ENCODE measurements around the gene GRIN2A.
"Not testable (repeated sequence)": the region's sequence is repeated elsewhere in the genome, so short reads cannot be mapped to it uniquely, and the experiment has no call there.

The GRIN2A gene

DNA sequence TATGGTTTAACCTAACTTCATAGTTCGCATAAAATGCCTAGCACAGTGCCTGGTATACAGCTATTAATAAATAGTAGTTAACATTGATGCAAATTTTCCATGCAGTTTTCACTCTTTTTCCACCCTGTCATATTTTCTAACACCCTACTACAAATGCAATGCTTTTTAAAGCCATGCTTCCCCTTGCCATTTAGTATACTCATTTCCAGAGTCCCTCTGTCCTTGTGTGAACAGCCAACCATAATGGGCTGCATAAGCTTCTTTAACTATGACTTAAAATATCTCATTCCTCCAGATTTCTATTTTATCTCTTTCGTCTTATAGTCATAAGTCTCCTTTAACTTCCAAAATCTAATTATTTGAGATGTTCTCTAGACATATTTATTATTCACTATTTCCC is 284.1 kb downstream of the GRIN2A start:
- H3K4me3 ChIP-seq (replicated peaks; ENCODE audit: low read depth, low read length) = no peak overlapping the region
- TF ChIP-seq, protein P1, sequence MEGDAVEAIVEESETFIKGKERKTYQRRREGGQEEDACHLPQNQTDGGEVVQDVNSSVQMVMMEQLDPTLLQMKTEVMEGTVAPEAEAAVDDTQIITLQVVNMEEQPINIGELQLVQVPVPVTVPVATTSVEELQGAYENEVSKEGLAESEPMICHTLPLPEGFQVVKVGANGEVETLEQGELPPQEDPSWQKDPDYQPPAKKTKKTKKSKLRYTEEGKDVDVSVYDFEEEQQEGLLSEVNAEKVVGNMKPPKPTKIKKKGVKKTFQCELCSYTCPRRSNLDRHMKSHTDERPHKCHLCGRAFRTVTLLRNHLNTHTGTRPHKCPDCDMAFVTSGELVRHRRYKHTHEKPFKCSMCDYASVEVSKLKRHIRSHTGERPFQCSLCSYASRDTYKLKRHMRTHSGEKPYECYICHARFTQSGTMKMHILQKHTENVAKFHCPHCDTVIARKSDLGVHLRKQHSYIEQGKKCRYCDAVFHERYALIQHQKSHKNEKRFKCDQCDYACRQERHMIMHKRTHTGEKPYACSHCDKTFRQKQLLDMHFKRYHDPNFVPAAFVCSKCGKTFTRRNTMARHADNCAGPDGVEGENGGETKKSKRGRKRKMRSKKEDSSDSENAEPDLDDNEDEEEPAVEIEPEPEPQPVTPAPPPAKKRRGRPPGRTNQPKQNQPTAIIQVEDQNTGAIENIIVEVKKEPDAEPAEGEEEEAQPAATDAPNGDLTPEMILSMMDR (IDR thresholded peaks at IDR 0.05; ENCODE audit: insufficient read depth, low read length, poor library complexity, severe bottlenecking) = no peak
- H3K36me3 ChIP-seq (ENCODE audit: control insufficient read depth, insufficient read depth, low read length) = no peaks in the 10 kb centered on the region
- DNase-seq (ENCODE audit: extremely low read depth, insufficient read length) = no peak
- H3K27me3 ChIP-seq (replicated peaks; ENCODE audit: control insufficient read depth, insufficient read depth, low read length) = no peaks in the 10 kb centered on the region

DNA sequence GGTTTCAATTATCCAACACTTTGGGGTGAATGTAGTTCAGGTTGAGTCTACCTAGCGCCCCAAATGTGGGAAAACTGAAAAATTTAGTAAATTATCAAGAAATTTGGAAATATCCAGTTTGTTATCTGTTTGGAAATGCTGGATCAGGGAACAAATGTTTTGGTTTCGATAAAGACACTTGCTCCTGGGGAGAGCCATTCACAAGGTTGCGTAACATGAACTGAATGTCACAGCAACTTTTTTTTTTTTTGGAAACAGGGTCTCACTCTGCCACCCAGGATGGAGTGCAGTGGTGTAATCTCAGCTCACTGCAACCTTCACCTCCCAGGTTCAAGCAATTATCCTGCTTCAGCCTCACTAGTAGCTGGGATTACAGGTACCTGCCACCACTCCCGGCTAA is 286.4 kb downstream of the GRIN2A start:
- Histone ChIP-seq H3K4me3 (replicated peaks; ENCODE audit: low read depth, low read length) (no peak overlapping the region), H3K27me3 (replicated peaks; ENCODE audit: control insufficient read depth, insufficient read depth, low read length) (no peaks in the 10 kb centered on the region)
- DNase-seq (ENCODE audit: extremely low read depth, insufficient read length) = no peak

DNA sequence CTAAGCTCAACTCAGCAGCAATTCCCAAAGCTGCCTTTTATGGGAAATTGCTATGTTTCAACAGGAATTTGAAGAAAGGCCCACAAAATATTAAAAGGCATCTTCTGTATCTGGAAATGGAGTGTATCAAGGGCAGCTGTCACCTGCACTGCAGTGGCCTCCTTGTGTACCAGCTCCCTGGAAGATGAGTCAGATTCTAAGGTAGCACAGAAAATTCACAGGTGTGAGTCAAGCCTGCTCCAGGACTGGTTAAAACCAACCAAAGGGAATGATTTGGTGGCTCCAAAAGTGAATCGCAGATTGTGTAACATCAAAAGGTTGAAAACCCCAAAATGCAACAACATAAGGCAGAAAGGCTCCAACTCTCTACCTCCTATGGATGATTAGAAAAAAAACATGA is 296.4 kb downstream of the GRIN2A start:
- H3K4me3 ChIP-seq (replicated peaks; ENCODE audit: low read depth, low read length) = no peak overlapping the region
- H3K36me3 ChIP-seq (ENCODE audit: control insufficient read depth, insufficient read depth, low read length) = no peaks in the 10 kb centered on the region
- H3K27me3 ChIP-seq (replicated peaks; ENCODE audit: control insufficient read depth, insufficient read depth, low read length) = no peaks in the 10 kb centered on the region
- TF ChIP-seq, protein P1 (IDR thresholded peaks at IDR 0.05; ENCODE audit: insufficient read depth, low read length, poor library complexity, severe bottlenecking) = no peak
- no peak for DNase-seq (ENCODE audit: extremely low read depth, insufficient read length)

More for the DNA sequence above, 286.4 kb downstream of the GRIN2A start:
- no peaks in the 10 kb centered on the region for H3K36me3 ChIP-seq (ENCODE audit: control insufficient read depth, insufficient read depth, low read length)
- TF ChIP-seq, protein P1 (IDR thresholded peaks at IDR 0.05; ENCODE audit: insufficient read depth, low read length, poor library complexity, severe bottlenecking) = no peak

DNA sequence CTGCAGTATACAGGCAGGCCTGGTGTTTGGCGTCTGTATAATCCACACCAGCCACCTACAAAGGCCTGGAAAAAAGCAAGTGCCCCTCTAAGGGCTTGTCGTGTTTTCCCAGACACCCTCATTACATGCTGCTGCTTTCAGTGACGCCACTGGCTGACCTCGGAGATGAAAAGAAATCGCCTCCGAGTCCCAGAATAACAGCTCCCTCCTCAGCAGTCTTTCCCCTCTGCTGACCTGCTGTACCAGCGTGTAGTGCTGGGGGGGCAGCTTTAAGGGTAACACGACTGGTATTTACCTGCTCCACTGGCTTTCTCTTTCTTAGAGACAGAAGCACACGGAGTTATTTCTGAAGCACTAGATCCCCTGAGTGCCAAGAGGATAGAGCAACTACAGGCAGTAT is 296.8 kb downstream of the GRIN2A start:
- H3K27me3 ChIP-seq (replicated peaks; ENCODE audit: control insufficient read depth, insufficient read depth, low read length) = no peaks in the 10 kb centered on the region
- TF ChIP-seq, protein P1 (IDR thresholded peaks at IDR 0.05; ENCODE audit: insufficient read depth, low read length, poor library complexity, severe bottlenecking) = no peak
- H3K4me3 ChIP-seq (replicated peaks; ENCODE audit: low read depth, low read length) = no peak overlapping the region
- DNase-seq (ENCODE audit: extremely low read depth, insufficient read length) = no peak
- no peaks in the 10 kb centered on the region for H3K36me3 ChIP-seq (ENCODE audit: control insufficient read depth, insufficient read depth, low read length)

DNA sequence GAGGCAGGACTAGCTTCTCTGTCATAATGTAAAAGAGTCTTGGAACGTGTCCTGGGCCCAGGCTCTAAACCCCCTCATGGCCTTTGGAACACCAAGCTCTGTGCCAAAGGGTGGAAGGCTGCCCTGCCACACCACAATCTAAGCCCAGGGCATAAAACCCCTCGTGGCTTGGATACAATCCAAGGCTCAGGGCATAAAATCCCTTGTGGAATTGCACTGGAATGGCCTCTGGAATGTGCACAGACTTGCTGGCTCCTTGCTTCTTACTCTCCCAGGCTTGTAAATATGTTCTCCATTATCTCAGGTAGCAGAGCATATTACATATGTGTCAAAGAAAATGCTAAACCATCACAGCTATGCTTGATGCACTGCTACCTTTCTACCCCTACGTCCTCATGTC is 306.2 kb downstream of the GRIN2A start:
- H3K4me3 ChIP-seq (replicated peaks; ENCODE audit: low read depth, low read length); H3K36me3 ChIP-seq (ENCODE audit: control insufficient read depth, insufficient read depth, low read length); DNase-seq (ENCODE audit: extremely low read depth, insufficient read length); H3K27me3 ChIP-seq (replicated peaks; ENCODE audit: control insufficient read depth, insufficient read depth, low read length): not testable (repeated sequence)

DNA sequence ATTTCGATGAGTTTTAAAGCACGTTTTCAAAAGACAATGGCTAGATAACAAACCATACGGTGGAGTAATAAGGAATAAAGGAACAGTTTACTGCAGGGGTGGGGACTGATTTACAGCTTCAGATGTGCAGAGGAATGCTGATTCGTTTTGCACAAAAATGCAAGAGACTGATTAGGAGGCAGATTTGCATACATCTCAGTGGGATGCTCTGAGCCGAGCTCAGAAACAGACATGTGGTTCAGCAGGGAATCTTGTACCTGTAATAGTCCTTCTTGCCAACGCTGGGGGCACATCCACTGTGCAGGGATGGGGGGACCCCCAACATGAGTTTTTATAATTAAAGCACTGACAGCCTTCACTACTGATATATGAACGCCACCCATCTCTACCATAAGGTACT is 308.0 kb downstream of the GRIN2A start:
- Histone ChIP-seq H3K4me3 (replicated peaks; ENCODE audit: low read depth, low read length) (no peak overlapping the region), H3K27me3 (replicated peaks; ENCODE audit: control insufficient read depth, insufficient read depth, low read length) (no peaks in the 10 kb centered on the region), H3K36me3 (ENCODE audit: control insufficient read depth, insufficient read depth, low read length) (no peaks in the 10 kb centered on the region)
- TF ChIP-seq, protein P1 (IDR thresholded peaks at IDR 0.05; ENCODE audit: insufficient read depth, low read length, poor library complexity, severe bottlenecking) = no peak
- no peak for DNase-seq (ENCODE audit: extremely low read depth, insufficient read length)
